ENCODE data around the gene SPRR2F. TPM values are rescaled to one million over a fixed set of nuclear protein-coding genes. Genes with fewer than 3 reads are reported as not detected.

The SPRR2F gene
- total and polyA plus RNA-seq, 2 donors (not counting 3 experiments of a cell fraction or from before 2014, with no cell fraction given): not detected

DNA sequence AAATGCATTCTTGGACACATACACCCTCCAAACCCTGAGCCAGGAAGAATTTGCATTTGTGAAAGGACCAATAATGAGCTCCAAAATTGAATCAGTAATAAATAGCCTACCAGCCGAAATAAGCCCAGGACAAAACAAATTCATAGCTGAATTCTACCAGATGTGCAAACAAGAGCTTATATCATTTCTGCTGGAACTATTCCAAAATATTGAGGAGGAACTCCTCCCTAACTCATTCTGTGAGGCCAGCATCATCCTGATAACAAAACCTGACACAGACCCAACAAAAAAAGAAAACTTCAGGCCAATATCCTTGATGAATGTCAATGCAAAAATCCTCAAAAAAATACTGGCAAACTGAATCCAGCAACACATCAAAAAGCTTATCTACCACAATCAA is 25.7 kb downstream of the SPRR2F start:
- Histone ChIP-seq H3K9ac (replicated peaks; ENCODE audit: extremely low read depth, insufficient read depth, low read length) (no peak overlapping the region), H3K4me1 (ENCODE audit: control insufficient read depth, extremely low read depth, insufficient read depth, low read length) (no peaks in the 10 kb centered on the region), H3K4me2 (ENCODE audit: insufficient read depth, low read length) (no peak overlapping the region), H4K20me1 (replicated peaks; ENCODE audit: control insufficient read depth, extremely low read depth, insufficient read depth, low read length) (no peaks in the 10 kb centered on the region), H3K4me3 (replicated peaks in 1 of 3; ENCODE audit: insufficient read depth in 1 of 3, low read depth in 1 of 3, low read length in 3 of 3) (no peak overlapping the region), H2AFZ (ENCODE audit: low read depth, low read length) (no peak overlapping the region), H3K79me2 (ENCODE audit: control insufficient read depth, insufficient read depth, low read length) (no peaks in the 10 kb centered on the region), H3K27ac (ENCODE audit: insufficient read depth, low read depth, low read length) (no peak overlapping the region), H3K27me3 (ENCODE audit: control insufficient read depth in 2 of 2, insufficient read depth in 2 of 2, low read length in 2 of 2) (no peaks in the 10 kb centered on the region), H3K9me3 (replicated peaks; ENCODE audit: control insufficient read depth, insufficient read depth, low read length) (no peaks in the 10 kb centered on the region), H3K36me3 (ENCODE audit: control insufficient read depth in 2 of 2, extremely low read depth in 1 of 2, insufficient read depth in 2 of 2, low read length in 2 of 2) (no peaks in the 10 kb centered on the region), H3K9me1 (replicated peaks; ENCODE audit: control insufficient read depth, extremely low read depth, insufficient read depth, low read length) (no peaks in the 10 kb centered on the region)
- intact Hi-C loops (cut with micrococcal nuclease): no loop called here
- dilution Hi-C loops (cut with MboI; ENCODE audit: extremely low pct_ligation_motif_present, low sequenced_read_pairs): no loop called here
- TF ChIP-seq JUN (IDR thresholded peaks at IDR 0.05; ENCODE audit: borderline replicate concordance, insufficient read depth, insufficient read length, low read depth): no peak
- no peak for TF ChIP-seq POLR2AphosphoS5 (IDR thresholded peaks at IDR 0.05; ENCODE audit: insufficient read depth, low read depth, low read length)
- TF ChIP-seq FOS (IDR thresholded peaks at IDR 0.05; ENCODE audit: borderline replicate concordance, insufficient read depth, low read length): no peak
- TF ChIP-seq MYC (IDR thresholded peaks at IDR 0.05; ENCODE audit: low read depth, low read length): no peak
- TF ChIP-seq GATA2 (IDR thresholded peaks at IDR 0.05; ENCODE audit: insufficient read depth, insufficient read length, low read depth, low read length): no peak
- TF ChIP-seq, protein P1, sequence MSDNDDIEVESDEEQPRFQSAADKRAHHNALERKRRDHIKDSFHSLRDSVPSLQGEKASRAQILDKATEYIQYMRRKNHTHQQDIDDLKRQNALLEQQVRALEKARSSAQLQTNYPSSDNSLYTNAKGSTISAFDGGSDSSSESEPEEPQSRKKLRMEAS (IDR thresholded peaks at IDR 0.05; ENCODE audit: insufficient read depth, insufficient read length): no peak
- TF ChIP-seq EZH2 (IDR thresholded peaks at IDR 0.05; ENCODE audit: borderline replicate concordance, low read depth, low read length, severe bottlenecking): no peak
- no peak for TF ChIP-seq POLR2A (IDR thresholded peaks at IDR 0.05; ENCODE audit: low read depth, low read length)
- no peak for TF ChIP-seq CTCF (IDR thresholded peaks at IDR 0.05; ENCODE audit: extremely low read depth in 1 of 2, insufficient read depth in 1 of 2, low read depth in 1 of 2, low read length in 2 of 2)
- DNase-seq (ENCODE audit: low read depth, low spot score) (no peak), FAIRE-seq (no peak)
- CTCF ChIA-PET: interaction anchor here (0.8 kb wide), 1 partner anchor 23 kb away, joined by 3 read pairs; no protein-coding TSS in a partner anchor
- POLR2A ChIA-PET: no interaction called here
- no TSS peak for BruUV-seq (replicated peaks)
